Inflammatory macrophage (primary cell): ENCODE measurements around the gene STYXL2.
A peak's percentile ranks its signal among the peaks of the same experiment; 100 is the strongest.

Source experiments
- DNase-seq, 2 donors: peaks; one replicate each; pipeline ENCODE4 v3.0.0-alpha.2; 2020 to 2022
- total RNA-seq, 18 experiments: gene quantifications; one replicate each; lab custom pipeline; 2026; ENCODE audit warnings: mixed read lengths in 6 of 18, inconsistent platforms in 2 of 18; lab: John Stamatoyannopoulos, UW

The STYXL2 gene
- 0 to 0.49 (median 0.08) reads per million in 18 experiments for total RNA-seq

DNA sequence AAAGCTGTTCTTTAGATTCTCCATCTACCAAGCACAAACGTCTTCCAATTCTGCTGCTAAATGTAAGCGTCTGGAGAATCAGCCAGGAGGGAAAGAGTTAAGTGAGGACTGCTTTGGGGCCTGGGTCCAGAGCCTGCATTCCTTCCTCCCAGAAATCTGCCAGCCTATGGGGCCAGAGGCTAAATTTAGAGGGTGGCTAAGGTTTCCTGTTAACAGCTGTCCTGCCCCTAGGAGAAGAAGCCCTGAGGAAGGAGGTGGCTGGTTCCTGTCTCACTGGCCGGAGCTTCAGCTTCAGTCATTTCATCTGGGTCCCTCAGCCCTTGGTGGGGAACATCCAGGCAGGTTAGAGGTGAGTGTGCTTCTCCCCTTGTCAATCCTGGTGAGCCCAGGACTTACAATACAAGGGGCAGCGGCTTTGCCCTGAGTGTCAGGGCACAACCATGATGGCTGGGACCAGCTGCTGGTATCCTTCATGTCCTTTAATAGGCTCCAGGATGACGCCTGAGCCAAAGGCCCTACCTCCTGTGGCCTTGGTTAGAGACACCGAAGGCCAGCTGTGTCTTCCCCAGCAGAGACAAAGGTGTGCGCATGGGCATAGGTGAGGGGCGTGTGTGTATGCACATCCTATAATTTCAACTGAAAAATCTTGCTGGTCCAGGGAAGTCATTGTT is at the start of gene STYXL2:
TSS of gene STYXL2 (plus strand) at position 230 of the 671 bp plus-strand sequence. CDS start 775 bp downstream, outside the sequence.
- DNase-seq: no peak

DNA sequence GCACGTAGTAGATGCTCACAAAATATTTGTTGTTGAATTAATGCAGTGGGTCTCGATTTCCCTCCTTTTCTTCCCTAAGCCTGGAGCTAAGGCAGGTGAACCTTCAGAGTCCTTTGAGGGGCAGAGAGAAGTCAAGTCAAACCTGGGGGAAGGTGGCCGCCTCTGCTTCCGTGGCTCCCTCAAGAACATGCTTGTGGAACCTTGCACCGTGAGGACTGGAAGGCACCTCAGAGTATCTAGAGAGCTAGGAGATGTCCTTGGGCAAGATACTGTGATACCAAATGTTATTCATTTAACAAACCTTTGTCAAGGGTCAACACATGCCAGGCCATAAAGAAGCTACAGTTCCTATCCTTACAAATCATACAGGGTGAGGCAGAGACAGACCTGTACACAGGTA is 42.0 kb upstream of the STYXL2 start:
- DNase-seq: no peak

DNA sequence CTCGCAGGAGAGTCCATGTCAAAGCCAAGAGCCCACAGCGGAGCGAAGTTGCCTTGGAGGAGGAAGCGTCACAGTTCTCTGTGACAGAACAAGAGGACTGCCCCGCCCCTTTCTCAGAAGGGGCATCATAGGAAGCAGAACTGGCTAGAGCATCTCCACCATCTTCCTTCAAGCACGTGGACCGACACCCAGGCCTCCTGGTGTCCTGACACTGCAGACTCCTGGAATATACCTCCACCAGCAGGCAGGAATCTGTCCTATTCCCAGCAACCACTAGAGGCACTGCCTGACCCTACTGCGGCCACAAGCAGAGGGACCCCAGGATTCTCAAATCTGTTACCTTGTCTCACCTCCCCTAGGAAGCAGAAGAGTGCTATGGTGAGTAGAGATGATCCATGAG is 41.5 kb upstream of the STYXL2 start:
- no peak for DNase-seq

DNA sequence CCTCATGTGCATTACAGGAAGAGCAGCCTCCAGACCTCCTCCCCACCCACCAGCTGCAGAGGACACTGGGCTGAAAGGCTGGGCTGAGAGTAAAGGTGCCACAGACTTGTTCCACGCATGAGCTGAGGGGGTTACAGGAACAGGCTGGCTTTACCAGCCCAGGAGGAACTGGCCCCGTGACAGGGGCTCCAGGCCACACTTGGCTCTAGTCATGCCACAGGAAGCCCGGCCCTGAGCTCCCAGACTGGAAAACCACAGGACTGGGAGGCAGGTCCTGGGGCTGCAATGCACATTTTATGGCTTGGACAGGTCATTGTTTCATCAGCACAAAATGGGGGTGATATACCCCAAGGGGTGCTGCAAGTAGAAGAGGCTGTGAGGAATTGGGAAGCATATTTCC is 39.3 kb upstream of the STYXL2 start:
- DNase-seq: no peak

DNA sequence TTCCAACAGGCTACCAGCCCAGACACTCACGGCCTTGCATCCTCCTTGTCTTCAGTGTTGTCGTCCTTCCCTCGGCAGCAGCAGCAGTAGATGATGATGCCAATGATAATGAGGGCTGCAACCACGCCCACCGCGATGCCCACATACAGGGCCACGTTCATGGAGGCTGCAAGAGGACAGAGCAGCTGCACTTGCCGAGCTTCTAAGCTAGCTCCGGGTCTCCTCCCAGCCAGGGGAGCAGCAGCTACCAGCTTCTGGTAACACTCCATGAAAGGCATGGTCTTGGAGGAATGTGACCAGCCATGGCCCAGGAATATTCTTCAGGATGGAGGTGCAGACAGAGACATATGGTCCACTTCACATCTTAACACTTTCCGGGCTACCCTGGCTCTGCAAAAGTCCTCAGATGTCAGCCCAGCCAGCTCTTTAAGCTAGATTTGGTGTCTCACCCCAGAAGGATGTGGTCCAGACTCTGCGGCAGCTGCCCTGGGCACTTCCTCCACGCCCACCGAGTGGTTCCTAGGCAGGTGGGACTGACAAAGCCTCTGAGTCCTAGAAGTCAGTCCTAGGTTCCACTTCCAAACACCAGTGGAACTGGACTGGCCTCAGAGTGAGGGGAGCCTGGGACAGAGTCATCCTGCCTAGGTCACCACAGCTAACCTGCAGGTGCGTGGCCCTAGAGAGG is 38.8 kb upstream of the STYXL2 start:
- no peak for DNase-seq

DNA sequence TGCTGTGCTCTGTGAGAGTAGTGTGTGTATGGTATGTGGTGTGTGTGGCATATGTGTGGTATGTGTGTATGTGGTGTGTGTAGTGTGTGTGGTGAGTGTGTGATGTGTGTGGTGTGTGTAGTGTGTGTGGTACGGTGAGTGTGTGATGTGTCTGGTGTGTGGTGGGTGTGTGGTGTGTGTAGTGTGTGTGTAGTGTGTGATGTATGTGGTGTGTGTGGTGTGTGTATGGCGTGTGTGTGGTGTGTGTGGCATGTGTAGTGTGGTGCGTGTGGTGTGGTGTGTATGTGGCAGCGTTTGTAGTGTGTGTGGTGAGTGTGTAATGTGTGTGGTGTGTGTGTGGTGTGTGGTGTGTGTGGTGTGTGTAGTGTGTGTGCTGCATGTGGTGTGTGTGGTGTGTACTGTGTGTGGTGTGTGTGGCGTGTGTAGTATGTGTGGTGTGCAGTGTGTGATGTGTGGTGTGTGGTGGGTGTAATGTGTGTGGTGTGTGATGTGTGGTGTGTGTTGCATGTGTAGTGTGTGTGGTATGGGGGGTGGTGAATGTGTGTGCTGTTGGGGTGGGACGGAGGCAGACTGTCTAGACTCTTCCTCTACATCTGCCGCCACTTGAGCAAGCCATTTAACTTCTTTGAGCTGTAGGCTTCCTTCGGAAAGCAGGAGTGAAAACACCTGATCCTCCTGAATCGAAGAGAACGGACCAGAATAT is 37.2 kb upstream of the STYXL2 start:
- DNase-seq: no peak

DNA sequence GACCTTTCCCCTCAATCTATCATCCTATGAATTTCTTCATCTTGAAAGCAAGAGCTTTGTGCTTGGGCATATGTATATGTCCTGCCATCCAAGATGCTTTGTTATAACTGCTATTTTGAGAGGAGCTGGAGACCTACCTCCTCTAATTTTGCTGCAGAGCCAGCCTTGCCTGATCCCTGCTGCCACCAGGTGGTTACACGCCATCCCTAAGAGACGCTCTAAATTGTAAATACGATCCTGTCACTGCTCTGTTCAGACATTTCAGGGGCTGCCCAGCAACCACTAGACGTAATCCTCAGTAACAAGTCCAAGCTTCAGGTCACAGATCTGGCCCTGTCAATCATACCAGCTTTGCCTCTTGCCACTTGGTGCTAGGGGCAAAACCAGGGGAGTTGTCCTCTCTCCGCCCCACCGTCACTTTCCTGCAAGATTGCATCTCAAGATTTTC is 36.6 kb upstream of the STYXL2 start:
- peak in 1 of 2 donors; percentile 25 for DNase-seq

DNA sequence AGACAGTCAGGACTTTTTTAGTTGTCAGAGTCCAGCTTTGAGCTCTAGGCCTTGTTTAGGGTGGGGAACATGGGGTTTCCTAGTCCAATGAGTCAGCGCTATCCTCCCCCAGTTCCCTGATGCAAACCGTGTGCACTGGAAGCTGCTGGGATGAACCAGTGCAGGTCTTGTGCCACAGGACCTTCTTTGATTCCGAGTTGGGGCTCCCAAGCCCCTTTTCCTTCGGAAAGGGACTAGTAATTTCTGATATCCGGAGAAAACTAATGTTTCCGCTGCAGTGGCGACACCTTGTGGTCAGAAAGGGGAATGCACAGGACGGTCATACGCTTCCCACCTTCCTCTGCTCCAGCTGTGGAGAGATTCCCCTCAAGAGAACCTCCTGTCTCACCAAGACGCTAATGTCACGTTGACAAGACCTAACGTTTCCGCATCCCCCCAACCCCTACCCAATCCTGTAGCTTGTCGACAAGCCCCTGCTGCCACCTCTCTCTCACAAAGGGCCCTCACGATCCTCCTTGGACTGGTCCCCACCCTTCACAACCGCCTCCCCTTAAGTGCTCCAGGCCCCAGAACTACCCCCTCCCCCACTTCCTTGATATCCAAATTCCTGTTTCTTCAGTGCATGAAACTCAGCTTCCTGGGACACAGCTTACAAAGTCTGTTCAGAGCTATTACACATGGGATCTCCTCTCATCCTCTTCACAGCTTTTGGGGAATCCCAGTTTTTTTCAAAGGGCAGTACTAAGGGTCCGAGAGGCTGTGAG is 34.6 kb upstream of the STYXL2 start:
- DNase-seq: peak; percentile 72 to 76

DNA sequence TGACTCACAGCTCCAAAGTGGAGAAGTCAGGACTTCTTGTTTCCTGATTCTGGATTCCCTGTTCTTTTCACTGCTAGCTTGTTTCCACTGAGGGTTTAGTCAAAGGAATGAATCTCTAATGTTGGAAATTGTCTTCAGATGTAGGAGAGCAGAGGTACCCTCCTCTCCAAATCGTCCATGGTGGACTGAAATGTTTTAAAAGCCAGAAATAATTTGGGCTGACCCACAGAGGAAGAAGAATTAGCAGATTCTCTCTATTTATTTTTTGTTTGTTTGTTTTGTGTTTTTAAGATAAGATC is 34.1 kb upstream of the STYXL2 start:
- DNase-seq: no peak

DNA sequence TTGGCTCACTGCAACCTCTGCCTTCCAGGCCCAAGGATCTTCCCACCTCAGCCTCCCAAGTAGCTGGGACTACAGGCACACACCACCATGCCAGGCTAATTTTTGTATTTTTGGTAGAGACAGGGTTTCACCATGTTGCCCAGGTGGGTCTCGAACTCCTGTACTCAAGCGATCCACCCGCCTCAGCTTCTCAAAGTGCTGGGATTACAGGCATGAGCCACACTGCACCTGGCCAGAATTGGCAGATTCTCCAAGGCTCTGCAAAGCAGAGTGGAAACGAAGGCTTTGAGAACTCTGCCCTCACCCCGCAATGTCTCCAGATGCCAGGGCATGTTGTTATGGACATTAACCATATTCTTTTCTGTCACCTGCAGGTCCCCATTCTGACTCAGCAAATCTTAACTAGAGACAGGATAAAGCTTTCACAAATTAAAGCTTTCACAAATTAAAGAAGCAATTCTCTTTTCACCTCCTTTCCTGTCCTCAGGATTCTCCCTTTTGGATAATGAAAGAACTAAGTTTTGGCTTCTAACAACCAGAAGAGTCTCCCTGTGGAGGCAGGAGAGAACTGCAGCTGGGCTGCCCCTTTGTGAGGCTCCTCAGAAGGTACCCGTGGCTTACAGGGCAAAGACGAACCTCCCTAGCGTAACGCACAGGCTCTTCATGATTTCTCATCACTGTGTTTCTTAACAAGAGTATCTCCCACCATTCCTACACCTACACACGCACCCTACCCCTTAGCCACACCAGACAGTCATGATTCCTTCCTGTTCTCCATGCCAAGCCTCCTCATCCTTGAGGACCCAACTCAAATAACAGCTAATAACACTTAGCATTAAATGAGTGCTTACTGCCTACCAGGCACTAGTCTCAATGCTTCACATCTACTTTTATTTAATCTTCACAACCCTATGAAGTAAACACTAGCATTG is 33.5 kb upstream of the STYXL2 start:
- peak in 1 of 2 donors; percentile 13 for DNase-seq

DNA sequence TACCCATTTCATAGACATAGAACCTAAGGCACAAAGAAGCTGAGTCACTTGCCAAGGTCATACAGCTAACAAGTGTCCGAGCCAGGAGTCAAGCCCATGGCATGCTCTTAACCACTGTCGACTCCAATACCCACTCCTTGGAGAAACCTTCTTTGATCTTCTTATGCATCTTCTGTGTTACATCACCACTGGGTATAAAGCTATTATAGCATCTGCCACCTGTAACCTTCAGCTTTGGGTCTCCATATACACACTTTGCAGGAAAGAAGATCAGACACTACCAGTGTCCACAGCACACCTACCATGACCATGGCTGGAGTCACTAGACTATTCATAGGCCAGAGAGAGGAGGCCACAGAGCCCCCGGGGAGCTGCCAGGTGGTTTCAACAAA is 32.8 kb upstream of the STYXL2 start:
- no peak for DNase-seq

DNA sequence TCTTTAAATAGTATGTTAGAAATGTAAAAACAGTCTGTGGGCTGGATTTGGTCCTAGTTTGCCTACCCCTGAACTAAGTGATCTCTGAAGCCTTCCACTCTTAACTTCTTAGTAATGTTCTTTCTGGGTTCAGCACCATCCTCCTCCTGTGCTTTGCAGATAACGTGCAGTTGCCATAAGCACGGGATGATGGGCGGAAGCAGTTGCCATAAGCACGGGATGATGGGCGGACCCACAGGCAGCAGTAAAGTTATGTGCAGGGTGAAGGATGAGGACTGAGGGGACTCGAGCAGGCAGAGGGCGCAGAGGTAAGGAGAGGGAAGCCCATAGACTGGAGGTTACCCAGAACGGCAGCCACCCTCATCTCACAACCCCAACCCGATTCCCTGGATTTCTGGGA is 29.3 kb upstream of the STYXL2 start:
- no peak for DNase-seq

DNA sequence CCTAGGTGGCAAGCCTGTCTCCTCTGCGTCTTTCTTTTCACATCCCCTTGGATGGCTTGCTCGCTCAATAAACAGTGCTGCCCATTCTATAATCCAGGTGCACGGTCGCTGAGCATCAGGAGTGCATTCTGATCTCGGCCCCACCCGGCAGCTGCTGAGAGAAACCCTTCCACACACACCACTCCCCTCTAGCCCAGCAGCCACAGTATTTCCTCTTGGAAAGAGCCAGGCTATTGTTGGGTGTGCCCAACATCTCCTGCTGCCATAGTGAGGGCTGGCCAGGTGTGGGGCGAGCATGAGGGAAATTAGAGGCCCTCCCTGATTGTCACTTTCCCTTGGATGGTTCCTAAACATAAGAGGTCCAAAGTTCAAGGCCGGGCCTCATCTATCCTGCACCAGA is 28.4 kb upstream of the STYXL2 start:
- DNase-seq: no peak

DNA sequence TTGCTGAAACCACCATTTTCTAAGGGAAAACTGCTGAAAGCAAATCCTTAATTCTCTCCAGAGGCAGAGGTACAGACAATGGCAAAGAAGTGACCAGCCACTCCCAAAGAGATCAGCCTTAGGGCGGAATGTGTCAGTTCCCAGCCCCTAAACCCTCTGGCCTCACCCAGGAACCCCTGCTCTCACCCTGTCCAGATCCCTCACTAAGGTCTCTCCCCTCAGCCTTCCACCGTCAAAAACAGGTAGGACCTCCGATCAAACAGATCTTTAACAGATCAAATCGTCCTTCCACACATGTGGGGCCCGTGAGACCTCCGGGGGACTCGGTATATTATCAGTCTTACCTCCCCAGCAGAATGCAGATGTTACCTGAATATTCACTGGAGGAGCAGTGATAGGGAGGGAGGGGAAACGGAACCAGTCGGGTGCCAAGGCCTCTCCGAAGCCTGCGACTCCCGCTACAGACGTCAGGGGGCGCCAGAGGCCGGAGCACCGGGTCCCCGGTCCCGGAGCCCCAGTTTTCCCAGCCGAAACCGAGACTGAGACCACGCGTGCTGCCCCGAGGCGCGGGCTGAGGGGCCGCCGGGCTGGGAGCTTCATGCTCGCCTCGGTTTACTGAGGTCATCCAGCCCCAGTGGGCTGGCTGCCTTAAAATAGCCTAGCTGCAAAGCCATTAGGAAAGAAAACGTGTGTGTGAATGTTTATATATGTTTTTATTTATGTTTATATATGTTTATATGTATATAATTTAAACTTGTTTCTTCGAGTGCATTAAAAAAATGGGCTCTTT is 27.3 kb upstream of the STYXL2 start:
- peak; percentile 69 to 71 for DNase-seq

DNA sequence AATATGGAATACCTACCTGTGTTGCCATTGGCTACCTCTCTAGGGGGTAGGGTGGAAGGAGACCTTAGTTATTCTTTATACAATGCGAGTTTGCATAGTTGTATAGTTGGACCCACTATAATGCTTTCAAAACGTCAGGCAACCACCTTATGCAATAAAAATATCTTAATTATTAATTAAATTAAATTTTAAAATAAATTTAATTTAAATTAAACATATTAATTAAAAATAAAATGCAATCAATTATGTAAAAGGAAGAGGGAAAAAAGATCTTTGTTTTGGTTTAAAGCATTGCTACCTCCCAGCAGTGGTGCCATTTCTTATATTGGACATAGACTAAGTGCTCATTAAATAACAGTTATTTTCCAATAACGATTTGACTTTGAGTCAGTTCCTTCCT is 26.0 kb upstream of the STYXL2 start:
- no peak for DNase-seq

DNA sequence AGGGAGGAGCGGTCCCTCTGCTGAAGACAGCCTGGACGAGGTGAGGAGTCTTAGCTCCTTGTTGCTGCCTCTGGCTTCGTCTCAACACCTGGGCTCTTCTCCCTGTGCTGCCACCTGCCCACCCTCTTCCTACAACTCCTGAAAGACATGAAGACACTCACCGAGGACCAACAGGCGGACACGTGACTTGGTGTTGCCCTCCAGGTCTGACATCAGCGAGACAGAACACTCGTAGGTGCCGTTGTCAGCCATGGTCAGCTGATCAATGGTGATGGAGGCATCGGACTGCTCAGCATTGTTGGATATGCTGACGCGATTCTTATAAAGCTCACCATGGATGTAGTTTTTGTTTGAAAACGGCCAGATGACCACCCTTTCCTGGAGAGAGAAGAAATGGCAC is 25.1 kb upstream of the STYXL2 start:
- DNase-seq: no peak

DNA sequence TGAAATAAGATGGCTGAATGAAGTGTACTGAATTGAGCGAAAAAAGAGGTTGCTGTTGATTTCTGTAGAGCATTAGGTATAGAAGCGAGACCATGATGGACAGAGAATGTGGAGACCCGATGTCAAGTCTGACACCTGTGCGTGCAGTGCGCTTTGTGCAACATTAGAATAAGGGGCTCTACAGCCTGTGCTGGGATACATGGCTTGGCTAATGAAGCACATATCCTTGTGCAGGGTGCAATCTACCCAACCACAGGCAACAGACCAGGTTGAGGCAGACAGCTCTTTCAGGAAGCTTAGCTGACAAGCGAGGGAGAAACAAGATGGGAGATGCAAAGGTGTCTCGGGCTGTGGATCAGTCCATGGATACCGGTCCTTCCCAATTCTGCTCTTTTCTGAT is 22.6 kb upstream of the STYXL2 start:
- DNase-seq: no peak

DNA sequence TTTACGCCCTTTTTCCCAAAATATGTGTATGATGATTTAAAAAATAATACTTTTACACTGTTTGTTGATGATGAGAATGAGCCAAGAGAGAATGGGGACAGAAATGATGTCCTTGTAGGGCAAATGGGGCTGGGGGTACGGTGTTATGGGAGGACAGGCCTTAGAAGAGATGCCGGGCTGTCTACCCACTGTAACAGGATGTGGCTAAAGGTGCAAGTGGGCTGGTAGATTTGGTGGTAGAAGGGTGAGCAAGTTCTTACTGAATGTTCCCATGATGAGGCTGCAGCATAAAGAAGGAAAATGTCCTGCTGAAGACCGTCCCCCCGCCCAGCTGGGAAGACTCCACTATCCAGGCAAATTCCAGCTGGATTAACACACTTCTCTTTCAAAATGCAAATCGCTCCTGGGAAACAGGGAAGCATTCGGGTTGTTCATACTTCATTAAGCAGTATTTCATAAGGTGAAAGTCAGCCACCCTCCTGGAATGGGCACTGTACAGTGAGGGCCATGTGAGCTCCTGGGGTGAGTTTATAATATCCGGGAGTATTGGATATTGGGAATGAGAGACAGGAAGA is 17.7 kb upstream of the STYXL2 start:
- DNase-seq: no peak

DNA sequence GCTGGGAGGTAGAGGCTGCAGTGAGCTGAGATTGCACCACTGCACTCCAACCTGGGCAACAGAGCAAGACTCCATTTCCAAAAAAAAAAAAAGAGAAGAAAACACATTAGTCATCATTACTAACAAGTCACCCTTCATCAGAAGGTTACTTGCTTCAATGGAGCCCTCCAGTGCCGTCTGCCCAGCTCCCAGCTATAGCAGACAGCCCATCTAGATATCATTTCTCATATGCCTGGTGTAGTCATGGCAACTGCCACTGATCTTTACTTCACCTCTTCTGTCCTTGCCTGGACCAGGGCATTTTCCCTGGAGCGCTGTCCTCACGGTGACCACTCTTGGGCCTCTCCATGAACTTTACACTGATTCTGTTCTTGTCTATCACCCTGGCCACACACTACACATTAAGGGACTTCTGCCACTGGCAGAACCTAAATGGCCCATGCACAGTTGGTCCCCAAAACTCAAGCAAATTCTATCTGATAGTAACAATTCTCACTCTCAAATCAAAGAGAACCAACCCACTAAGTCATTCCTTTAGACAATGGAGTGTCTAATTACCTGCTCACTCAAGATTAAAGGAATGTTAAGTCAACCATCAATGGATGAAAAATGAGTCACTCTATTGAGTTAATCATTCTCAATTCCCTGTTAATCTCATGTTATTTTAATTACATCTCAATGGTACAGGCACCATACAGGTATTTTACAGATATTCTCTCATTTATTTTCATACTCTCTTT is 16.6 kb upstream of the STYXL2 start:
- DNase-seq: no peak

DNA sequence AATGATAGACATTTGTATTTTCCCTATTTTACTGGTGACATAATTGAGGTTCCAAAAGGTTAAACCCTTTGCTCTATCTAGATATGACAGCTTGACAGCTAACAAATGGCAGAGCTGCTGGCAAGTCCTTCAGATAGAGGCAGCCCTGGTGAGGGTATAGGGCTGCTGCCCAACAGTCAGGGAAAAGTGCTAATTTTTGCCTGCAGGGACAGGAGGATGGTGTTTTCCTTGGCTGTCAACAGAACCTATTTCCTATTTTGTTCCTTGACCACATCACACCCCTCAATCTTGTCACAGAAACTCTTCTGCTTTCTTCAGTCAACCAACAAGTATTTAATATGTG is 16.0 kb upstream of the STYXL2 start:
- no peak for DNase-seq
